GM12891 (cell line): ENCODE data around the gene RUVBL1.

ENCODE experiments used
- DNase-seq: peaks from one replicate; pipeline ENCODE4 v3.0.0; 2011; ENCODE audit warnings: low spot score; ENCODE audit not compliant: insufficient read length
- FAIRE-seq: peaks from 2 replicates; lab custom pipeline; 2011; peaks lifted over from hg19 to GRCh38; lab: Jason Lieb, UNC
- PAX5 ChIP-seq: IDR thresholded peaks from 2 replicates; pipeline ENCODE4 v1.6.1; 2011; ENCODE audit warnings: low read length, moderate library complexity, mild to moderate bottlenecking; ENCODE audit not compliant: insufficient read depth, severe bottlenecking
- POLR2A ChIP-seq: IDR thresholded peaks from 2 replicates; pipeline ENCODE4 v1.6.1; 2011; ENCODE audit warnings: low read depth, low read length, control low read depth
- POLR2AphosphoS5 ChIP-seq: IDR thresholded peaks from 2 replicates; pipeline ENCODE4 v1.6.1; 2011; ENCODE audit warnings: low read depth, low read length, control low read depth
- POU2F2 ChIP-seq: IDR thresholded peaks from 2 replicates; pipeline ENCODE4 v1.6.1; 2011; ENCODE audit warnings: low read depth, mild to moderate bottlenecking, control low read depth, low read length, moderate library complexity
- SPI1 ChIP-seq: IDR thresholded peaks from 2 replicates; pipeline ENCODE4 v1.6.1; 2011; ENCODE audit warnings: low read depth, low read length, control low read depth
- TAF1 ChIP-seq: IDR thresholded peaks from 2 replicates; pipeline ENCODE4 v1.6.1; 2011; ENCODE audit warnings: low read depth, low read length, control low read depth

The RUVBL1 gene

DNA sequence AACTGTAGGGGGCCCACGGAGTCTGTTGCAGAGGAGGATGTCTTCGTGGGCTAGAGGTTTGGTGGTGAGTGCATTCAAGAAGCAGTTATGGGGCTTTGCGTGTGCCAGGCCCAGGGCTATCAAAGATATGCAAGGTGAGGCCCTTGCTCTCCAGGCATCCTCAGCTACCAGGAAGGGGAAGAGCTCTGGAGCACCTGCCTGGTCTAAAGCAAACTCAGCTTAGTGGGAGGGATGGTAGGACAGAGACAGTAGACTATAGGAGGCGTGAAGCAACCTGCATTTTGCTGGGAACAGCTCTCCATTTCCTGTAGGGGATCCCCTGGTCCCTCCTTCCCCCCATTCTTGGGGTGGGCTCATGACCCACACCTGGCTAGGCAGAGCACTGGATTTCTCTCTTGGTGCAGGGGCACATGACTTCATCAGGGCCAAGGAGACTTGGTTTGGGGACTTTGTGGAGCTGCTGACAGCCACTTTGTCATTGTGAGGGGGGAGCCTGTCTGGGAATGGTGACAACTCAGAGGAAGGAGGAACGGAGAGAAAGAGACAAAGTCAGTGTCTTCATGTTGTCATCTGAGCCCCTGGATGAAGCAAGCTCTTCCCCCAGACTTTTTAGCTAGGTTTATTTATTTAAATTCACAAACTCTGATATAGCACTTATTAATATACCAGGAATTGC is 21.0 kb upstream of the RUVBL1 start:
- DNase-seq (no peak), FAIRE-seq (peak; percentile 64)
- no peak for TF ChIP-seq TAF1
- TF ChIP-seq PAX5 = no peak
- TF ChIP-seq SPI1 = no peak
- TF ChIP-seq POLR2AphosphoS5 = no peak
- no peak for TF ChIP-seq POLR2A
- no peak for TF ChIP-seq POU2F2

DNA sequence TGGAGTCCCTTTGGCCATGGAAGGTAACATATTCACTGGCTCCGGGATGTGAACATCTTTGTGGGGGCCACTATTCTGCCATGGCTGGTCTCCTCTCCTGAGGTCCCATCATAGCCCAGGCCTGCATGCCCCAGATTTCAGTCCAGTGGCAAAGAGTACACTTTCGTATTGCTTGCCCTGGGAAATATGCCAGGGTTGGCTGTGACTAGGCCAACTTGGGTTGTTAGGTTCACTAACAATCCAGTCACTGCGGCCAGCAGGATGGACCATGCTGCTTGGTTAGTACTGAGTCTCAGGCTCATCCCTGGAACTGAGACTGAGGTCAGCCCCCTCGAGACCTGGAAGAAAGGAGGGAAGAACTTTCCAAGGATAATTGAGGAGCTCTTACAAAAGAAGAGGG is 19.9 kb upstream of the RUVBL1 start:
- TF ChIP-seq POLR2AphosphoS5 (no peak), SPI1 (no peak), TAF1 (no peak)
- no peak for DNase-seq
- FAIRE-seq = no peak

DNA sequence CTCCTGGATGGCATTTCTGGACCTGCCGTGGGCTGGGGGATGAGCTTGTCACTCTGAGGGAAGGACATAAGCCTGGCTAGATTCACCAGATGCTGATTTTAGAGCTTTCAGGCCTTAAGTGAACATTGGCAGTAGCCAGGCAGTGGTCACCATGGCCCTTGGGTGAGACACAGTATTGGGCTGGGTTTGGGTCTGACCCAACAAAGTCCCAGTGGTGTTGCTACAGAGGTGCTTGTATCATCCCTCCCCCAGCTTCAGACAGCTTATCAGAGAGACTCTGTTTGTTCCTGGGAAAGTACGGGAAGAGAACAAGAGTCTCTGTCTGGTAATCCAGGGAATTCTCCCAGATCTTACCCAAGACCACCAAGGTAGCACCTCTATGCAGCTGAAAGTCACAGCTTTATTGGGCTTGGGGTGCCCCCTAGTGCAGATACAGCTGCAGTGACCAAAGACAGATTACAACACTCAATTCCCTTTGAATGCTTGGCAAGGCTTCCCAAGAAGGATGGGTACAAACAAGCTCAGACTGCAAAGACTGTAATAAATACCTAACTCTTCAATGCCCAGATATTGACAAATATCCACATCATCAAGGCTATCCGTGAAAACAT is 9.8 kb upstream of the RUVBL1 start:
- DNase-seq (no peak), FAIRE-seq (peak; percentile 82)
- TF ChIP-seq SPI1 (no peak), POU2F2 (no peak), POLR2AphosphoS5 (no peak), PAX5 (no peak), TAF1 (no peak), POLR2A (no peak)

DNA sequence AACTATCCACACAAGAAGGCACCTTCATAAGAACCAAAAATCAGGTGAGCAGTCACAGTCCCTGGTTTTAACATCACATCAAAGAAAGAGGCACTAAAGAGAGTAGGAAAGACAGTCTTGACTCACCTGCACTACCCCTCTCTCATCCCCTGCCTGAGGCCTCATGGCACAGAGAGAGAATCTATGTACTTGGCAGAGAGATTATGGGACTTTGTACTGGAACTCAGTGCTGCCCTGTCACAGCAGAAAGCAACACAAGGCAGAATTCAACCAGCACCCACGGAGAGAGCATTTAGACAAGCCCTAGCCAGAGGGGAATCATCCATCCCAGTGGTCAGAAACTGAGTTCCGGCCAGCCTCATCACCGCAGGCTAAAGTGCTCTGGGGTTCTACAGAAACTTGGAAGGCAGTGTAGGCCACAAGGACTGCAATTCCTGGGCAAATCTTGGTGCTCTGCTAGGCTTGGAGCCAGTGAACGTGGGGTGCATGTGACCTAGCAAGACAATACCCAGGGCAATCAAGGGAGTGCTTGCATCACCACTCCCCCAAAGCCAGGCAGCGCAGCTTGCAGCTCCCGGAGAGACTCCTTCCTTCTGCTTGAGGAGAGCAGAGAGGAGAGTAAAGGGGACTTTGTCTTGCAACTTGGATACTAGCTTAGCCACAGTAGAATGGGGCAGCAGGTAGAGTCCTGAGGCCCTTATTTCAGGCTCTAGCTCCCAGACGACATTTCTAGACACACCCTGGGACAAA is 8.5 kb upstream of the RUVBL1 start:
- no peak for TF ChIP-seq POU2F2
- no peak for TF ChIP-seq POLR2AphosphoS5
- no peak for TF ChIP-seq POLR2A
- no peak for TF ChIP-seq TAF1
- no peak for TF ChIP-seq SPI1
- no peak for TF ChIP-seq PAX5
- FAIRE-seq = no peak

DNA sequence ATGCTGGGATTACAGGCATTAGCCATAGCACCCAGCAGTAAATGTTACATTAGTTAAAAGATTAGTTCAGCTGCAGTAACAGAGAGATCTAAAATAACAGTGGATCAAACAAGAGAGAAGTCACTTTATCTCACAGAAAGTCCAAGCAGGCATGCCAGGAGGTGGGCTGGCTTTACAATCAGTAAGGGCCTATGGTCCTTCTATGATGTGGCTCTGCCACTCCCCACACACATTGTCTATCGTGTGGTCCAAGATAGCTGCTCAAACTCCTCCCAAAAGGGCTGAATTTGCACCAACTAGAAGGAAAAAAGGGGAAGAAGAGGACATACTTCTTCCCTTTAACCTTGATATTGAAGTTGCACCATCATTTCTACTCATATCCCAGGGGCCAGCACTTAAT is 4.6 kb upstream of the RUVBL1 start:
- TF ChIP-seq PAX5 = no peak
- no peak for TF ChIP-seq TAF1
- TF ChIP-seq POLR2A = no peak
- TF ChIP-seq SPI1 = no peak
- no peak for TF ChIP-seq POLR2AphosphoS5
- no peak for FAIRE-seq
- DNase-seq = no peak

More for the DNA sequence above, 8.5 kb upstream of the RUVBL1 start:
- no peak for DNase-seq

DNA sequence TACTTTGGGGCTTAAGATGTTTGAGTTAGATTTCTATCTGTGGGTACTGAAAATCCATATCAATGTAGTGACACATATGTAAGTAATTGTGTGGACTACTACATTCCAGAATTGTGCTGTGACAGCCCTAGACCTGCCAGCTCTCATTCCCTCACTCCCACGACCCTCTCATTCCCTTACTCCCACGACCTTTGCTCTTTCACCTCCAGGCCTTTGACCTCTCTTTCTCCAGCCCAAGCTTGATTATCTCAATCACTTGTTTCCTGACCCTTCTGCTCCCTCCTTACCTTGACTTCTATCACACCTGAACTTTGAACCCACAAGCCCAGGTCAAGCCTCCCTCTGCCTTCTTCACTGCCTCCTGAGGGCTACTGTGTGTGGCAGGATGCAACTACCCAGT is 3.6 kb upstream of the RUVBL1 start:
- FAIRE-seq = no peak
- TF ChIP-seq POLR2AphosphoS5 = no peak
- TF ChIP-seq POLR2A = no peak
- no peak for TF ChIP-seq TAF1
- TF ChIP-seq POU2F2 = no peak
- TF ChIP-seq PAX5 = no peak

DNA sequence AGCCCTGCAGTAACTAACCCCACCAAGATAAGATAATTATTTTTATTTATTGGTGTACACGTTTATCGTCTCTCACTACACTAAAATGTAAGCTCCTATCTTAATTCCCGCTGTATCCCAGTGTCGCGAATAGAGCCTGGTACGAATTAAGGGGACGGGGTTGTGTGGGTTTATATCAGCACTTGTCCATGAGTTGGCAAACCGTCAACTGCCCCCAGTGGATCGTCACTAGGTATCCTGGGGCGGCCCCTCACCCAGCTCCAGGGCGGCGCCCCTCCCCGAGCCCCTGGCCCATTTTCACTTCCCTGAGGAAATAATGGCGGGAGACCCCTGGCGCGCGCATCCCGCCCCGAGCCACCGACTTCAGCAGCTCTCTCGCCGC is 465 bp downstream of the RUVBL1 start:
- FAIRE-seq (no peak), DNase-seq (no peak)
- TF ChIP-seq POU2F2 (no peak), POLR2A (0 out of 2 replicates have a peak, but pooled peaks have one; percentile 3)

More for the DNA sequence above, 3.6 kb upstream of the RUVBL1 start:
- DNase-seq = no peak

DNA sequence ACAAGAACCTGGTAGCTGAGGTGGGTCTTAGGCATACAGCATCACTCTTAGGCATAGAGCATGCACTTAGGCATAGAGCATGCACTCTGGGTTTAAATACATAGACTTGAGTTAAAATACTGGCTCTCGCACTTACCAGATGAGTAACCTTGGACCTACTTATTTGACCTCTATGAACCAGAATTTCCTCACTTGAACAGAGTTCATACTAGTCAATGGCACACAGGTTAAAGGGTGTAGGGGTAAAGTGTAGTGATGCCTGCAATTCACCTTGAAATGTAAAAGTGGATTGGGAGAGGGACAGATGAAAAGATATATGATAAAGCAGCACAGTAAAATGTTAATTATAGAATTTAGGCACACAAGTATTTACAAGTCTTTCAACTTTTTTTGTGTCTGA is 1.6 kb downstream of the RUVBL1 start:
- TF ChIP-seq SPI1 (no peak), PAX5 (no peak), POLR2AphosphoS5 (no peak), POU2F2 (no peak), TAF1 (no peak), POLR2A (no peak)
- no peak for FAIRE-seq
- DNase-seq = no peak

DNA sequence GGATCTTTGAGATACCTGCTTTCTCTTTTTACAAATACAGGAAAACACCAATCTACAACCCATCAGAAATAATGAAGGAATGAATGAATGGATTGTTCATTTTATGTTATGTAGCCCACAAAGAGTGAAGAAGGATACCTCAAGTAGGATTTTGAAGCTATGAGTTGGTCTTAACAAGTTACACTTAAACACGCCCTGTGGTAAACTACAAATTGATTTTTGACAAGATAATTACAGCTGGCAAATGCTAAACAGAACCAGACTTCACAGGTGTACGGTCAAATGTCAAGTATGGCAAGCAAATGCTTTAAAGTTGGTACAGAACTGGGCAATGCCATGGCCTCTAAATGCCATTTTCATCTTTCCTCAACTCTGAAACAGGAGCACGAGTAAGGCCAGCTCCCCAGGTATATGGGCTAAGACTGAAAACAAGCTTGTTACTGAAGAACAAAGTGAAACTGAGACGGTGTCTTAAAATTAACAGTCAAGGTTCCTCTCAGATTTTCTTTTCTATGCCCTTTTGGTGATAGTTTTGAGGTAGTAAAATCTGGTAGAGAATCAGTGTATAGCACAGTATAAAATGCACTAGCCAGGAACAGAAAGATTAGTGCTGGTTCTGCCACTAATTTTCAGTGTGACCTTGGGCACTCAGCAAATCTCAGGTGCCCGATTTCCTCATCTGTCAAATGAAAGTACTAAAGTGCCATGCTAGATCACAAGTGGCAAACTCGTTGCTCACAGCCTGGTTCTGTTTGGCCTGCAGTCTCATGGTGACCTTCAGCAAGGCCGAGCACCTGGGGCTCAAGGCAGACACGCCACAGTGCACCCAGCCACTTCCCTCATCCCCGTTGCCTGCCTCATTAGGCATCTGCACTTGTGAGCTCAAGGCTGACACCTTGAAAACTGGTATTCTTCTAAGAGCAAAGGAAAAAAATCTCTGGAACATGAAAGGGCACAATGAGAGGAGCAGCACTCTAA is 9.5 kb downstream of the RUVBL1 start:
- FAIRE-seq (peak; percentile 87), DNase-seq (no peak)
- TF ChIP-seq SPI1 (peak; percentile 60), TAF1 (no peak)

DNA sequence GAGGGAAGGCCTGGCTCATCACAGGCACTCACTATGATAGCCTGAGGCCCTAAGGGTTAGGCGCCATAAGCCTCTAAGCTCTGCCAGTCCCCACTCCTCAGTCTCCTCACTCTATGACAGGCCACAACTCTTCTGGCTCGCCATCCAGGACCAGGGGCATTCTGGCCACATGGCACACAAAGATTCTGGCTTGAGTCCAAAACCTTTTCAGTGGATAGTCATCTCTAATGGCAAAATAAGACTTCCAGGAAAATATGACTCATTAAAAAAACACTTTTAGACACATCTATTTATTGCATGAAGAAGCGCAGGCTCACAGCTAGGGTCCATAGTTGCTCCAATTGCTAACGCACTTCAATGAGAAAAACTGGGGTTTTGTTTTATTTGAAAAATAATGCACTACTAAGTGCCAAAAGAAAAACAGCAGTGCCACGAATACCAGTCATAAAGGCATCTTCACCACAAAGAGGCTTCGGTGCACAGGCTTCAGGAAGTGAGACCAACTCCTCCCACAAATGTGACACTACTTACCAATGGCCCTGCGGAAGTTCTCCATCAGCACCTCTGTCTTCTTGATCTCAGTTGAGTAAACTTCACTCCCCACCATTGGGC is 11.1 kb downstream of the RUVBL1 start:
- DNase-seq (no peak), FAIRE-seq (peak; percentile 43)
- TF ChIP-seq SPI1 = peak; percentile 38; the same call in 1 of the 2 replicates
- TF ChIP-seq TAF1 = no peak
- TF ChIP-seq POLR2A = no peak
